Adipose tissue (tissue), 3 donors: ENCODE data around the gene LUC7L2. TPM values are rescaled to one million over a fixed set of nuclear protein-coding genes. Genes with fewer than 3 reads are reported as not detected.
"Not testable (repeated sequence)": the region's sequence is repeated elsewhere in the genome, so short reads cannot be mapped to it uniquely, and the experiment has no call there.

Experiments
- H3K27ac ChIP-seq: one replicate; pipeline ENCODE4 v1.5.1; 2013; ENCODE audit warnings: low read depth, low read length
- WGBS, 3 donors: extraction: QIAGEN DNeasy Blood & Tissue Kit; methylation state at CpG; one replicate each; pipeline ENCODE4 v1.1.7; 2013; 5-methylcytosine and 5-hydroxymethylcytosine counted together
- polyA plus RNA-seq, 3 donors: library from polyadenylated mRNA; stranded (reverse); fragments of 200-250 nt; gene quantifications; one replicate each; pipeline ENCODE4 v1.2.3, GENCODE V29; 2013
- donor health status: healthy with polysubstance abuse.
- donor health status: Bipolar disorder and iron deficiency.
- donor health status: healthy.

LUC7L2 gene
- polyA plus RNA-seq, 3 donors: 20.1 to 50.2 (median 32.4) TPM

- WGBS, 3 donors: 91 to 94% (median 94%) methylated on average over 4 of the region's 4 CpGs
- H3K27ac ChIP-seq: not testable (repeated sequence)
These were observed 104.8 kb downstream of the LUC7L2 start for GRCh38 chr7:139464511-139464910.

GRCh38 chr7:139465072-139465471 is 105.4 kb downstream of the LUC7L2 start:
- H3K27ac ChIP-seq: not testable (repeated sequence)
- 96 to 99% (median 97%) methylated on average over 10 of the region's 10 CpGs for WGBS, 3 donors

- 78 to 83% (median 79%) methylated on average over 7 of the region's 7 CpGs for WGBS, 3 donors
- H3K27ac ChIP-seq: not testable (repeated sequence)
These were observed 108.0 kb downstream of the LUC7L2 start for GRCh38 chr7:139467729-139468128.

- WGBS, 3 donors: 77 to 79% (median 77%) methylated on average over 5 of the region's 5 CpGs
- H3K27ac ChIP-seq: not testable (repeated sequence)
These were observed 108.6 kb downstream of the LUC7L2 start for GRCh38 chr7:139468281-139468680.

GRCh38 chr7:139471740-139472353 is 112.2 kb downstream of the LUC7L2 start:
- 57 to 77% (median 72%) methylated on average over 7 of the region's 7 CpGs for WGBS, 3 donors
- no peak overlapping the region for H3K27ac ChIP-seq

Other genes with a start within 250 kb of the LUC7L2 start
- 1 to 10 TPM; 1.2 to 2.1 (median 2.0) TPM for gene UBN2, start 128.7 kb upstream of the LUC7L2 start, polyA plus RNA-seq
- gene FMC1, start 18.6 kb upstream of the LUC7L2 start, polyA plus RNA-seq: 10 to 100 TPM; 23.9 to 38.1 (median 34.4) TPM
- under 1 TPM in 1 of 3 donors, not detected in 2; 0.81 TPM for gene KLRG2, start 123.8 kb downstream of the LUC7L2 start, polyA plus RNA-seq
- under 1 TPM in 1 of 3 donors, not detected in 2; 0.22 TPM for gene CLEC2L, start 163.8 kb downstream of the LUC7L2 start, polyA plus RNA-seq